Fibroblast of upper back skin (primary cell): ENCODE measurements around the gene COG1.

Experiments used
- DNase-seq: peaks from one replicate; pipeline ENCODE4 v3.0.0-alpha.2; 2013

The COG1 gene

DNA sequence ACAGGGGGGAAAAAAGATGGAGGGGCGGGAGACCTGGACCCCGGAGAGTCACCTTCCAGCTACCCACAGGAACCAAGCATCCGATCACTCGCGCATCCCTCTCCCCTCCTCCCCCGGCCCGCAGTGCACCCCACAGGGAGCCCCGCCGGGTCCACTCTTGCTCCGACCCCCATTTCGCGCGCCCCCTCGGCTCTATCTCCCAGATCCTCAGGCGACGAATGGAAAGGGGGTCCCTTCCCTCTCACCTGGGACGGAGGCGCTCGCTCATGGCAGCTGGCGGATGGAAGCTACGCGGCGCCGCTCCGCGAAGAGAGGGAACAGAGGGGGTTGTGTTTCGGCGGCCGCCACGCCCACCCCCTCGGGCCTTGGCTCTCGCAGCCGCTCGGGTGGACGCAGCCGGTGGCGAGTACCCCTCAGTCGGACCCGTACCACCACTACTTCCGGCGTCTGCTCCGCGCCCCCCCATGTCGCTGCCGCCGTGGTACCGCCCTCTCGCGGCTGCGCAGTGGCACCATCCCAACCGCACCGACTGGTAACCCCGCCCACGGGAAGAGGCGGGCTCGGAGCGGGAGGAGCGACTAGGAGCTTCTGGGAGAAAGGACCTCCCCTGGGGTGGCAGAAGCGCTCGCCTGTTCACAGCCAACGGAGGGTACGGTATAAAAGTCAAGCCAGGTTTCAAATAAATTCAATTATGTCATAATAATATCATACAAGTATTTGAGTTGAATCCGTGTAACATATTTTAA, 39.2 kb downstream of the COG1 start:
- DNase-seq, result peak; percentile 94

DNA sequence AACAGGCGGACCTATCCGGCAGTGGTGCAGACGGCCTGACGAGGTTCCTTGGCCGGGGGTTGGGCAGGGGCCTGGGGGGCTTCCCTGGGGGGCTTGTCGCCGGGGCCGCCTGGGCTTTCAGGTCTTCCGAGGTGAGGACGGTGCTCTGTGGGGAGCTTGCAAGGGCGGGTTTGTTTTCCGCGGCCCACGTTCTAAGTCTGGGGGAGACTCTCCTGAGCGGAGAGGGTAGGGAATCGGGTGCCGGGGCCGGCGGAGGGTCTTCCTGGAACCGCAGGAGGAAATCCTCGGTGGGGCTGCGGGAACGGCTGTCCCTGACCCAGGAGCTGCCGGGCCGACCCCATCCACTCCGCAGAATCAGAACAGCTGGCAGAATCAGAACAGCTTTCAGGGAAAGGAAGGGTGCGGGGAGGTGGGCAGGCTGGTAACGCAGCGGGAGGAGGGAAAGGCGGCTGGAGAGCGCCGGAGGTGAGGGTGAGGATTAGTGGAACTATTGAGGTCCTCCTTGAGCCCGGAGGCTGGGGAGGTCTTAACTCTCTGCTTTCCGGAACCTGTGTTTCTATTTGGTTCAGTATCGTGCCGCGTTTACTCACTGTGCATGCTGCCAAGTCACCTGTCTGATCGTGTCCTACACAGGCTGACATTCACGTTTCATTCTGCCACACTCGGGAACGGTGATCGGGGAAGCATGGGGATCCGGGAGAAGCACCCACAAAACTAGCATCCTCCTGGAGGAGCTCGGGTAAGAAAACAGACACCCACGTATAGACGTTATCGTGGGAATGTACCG, 39.9 kb downstream of the COG1 start:
- DNase-seq, result peak; percentile 7

GRCh38 chr17:73234736-73235135, 41.9 kb downstream of the COG1 start:
- no peak for DNase-seq

GRCh38 chr17:73237714-73238113, 44.9 kb downstream of the COG1 start:
- no peak for DNase-seq

DNA sequence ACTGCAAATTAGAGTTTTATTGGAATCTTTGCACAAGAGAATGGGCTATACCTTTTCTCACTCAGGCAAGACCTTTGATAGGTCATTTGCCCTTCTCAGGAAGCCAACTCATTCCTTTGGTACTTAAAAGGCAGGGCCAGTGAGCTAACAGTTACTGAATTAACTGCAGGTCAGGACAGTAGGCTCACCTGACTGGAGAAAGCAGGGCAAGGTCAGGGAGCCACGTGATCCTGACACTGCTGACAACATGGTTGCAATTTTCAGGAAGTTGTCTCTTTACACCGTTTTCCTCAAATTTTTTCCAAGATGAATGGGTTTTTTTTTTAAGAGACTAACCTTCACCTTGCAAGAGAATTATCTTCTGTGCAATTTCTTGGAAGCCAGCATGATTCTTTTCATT, 47.7 kb downstream of the COG1 start:
- DNase-seq, result no peak

- no peak for DNase-seq
These were observed 54.9 kb downstream of the COG1 start for GRCh38 chr17:73247726-73248125.

GRCh38 chr17:73248532-73248931, 55.7 kb downstream of the COG1 start:
- no peak for DNase-seq

DNA sequence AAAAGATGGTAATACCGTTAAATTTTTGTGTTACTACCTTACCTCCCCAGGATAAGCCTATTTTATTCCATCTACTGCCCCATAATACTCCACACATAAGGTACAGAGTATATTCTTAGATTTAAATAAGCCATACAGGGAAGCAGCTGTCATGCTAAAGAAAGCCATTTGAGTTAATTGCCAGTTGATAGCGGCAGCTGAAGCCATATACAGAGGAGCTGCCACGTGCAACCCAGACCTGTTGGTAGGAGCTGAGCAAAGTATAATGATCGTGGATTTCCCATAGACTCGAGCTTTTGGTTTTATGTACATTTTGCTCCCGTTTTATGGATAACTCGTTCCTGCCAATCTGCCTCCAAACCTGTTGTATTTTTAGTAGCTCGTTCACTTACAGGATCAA, 56.8 kb downstream of the COG1 start:
- no peak for DNase-seq

- no peak for DNase-seq
These were observed 58.2 kb downstream of the COG1 start for GRCh38 chr17:73250851-73251640.

DNA sequence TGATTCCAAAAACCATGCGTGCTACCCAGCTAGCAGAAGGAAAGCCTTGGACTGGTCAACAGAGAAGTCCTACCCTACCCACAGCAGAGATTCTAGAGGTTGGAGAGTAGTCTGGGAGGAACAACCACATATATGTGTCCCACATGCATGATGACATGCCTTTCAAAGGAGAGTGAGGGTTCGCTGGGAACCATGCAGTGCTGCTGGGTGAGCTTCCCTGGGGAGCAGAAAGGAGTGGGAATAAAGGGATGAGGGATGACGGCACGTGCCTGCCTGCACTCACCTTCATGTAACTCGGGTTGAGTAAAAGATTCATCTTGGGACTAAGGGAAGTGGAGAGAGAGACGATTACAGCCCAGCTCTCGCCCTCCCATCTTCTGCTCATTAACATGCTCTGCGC, 59.0 kb downstream of the COG1 start:
- DNase-seq, result no peak

DNA sequence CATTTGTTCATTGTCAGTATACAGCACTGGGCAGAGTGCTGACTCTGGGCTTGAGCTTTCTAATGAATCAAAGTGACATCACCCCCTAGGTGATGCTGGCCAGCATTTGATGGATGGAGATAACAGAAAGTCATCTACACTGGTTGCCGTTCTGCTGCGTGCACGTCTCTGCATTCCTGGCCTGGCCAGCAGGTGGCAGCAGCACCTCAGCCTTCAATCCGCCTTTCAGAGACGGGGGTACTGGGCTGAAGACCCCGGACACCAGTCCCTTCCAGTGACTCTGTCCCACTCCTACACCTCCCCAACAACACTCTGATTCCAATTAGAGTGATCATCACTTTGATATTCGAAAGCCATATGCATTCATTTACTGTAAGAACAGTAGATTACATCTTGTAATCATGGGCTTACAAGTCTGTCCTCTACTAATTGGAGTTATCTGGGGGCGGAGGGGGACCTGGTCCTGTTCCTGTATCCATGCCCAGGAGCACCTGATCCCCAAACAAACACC, 62.9 kb downstream of the COG1 start:
- peak; percentile 28 for DNase-seq

DNA sequence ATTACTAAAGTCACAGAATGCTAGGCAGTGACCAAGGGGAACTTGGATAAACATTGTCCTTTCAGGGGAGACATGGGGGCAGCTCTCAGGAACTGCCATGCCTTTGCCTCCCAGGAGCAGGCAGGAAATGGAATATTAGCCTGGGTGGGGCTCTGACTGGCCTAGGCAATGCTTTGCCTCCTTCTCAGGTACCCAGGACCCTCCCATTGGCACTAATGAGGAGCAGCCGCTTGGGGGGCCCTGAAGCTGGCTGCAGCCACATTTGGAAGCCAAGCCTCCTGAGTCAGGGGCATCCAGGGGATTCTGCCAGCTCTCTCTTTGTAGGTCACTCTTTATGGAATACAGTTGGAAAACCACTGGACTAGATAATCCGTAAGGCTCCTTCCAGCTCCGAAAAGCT, 63.4 kb downstream of the COG1 start:
- DNase-seq, result no peak

GRCh38 chr17:73257516-73257915, 64.7 kb downstream of the COG1 start:
- DNase-seq, result no peak
